ENCODE results near the gene RHOT1.
A peak's percentile ranks its signal among the peaks of the same experiment; 100 is the strongest.
"Not testable (repeated sequence)": the region's sequence is repeated elsewhere in the genome, so short reads cannot be mapped to it uniquely, and the experiment has no call there.

Gene RHOT1

DNA sequence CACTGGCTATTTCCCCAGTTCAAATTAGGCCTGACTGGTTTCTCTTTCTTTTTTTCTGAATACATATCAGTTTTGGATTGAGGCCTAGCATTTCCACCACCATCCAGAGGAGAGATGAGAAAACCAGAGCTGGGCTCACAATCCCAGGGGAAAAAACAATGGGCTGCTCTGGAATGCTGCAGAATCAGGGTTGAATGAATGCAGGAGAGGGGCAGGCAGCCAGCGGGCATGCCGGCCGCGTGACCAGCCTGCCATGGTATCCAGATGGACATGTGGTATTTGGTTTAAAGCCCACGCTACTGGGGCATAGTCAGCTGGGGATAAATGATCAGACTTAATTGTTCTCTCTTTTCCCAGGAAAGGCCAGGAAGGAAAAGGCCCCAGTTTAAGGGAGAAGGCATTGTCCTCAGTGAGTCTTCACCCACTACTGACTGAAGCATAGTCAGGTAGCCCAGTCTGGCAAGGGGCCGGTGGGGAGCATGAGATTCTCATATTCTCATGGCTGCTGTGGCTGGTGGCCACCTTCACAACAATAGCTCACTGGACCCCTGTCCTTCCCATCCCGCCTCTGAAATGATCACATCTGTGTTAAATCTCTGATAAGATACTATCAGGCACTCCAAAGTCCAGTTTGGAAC, 38.7 kb upstream of the RHOT1 start:
- DNase-seq (ENCODE audit: low spot score) = no peak
- in situ Hi-C loops (cut with MboI; ENCODE audit: low sequenced_read_pairs, unreplicated experiment) = no loop called here
- TF ChIP-seq, protein P1, sequence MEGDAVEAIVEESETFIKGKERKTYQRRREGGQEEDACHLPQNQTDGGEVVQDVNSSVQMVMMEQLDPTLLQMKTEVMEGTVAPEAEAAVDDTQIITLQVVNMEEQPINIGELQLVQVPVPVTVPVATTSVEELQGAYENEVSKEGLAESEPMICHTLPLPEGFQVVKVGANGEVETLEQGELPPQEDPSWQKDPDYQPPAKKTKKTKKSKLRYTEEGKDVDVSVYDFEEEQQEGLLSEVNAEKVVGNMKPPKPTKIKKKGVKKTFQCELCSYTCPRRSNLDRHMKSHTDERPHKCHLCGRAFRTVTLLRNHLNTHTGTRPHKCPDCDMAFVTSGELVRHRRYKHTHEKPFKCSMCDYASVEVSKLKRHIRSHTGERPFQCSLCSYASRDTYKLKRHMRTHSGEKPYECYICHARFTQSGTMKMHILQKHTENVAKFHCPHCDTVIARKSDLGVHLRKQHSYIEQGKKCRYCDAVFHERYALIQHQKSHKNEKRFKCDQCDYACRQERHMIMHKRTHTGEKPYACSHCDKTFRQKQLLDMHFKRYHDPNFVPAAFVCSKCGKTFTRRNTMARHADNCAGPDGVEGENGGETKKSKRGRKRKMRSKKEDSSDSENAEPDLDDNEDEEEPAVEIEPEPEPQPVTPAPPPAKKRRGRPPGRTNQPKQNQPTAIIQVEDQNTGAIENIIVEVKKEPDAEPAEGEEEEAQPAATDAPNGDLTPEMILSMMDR (IDR thresholded peaks at IDR 0.05; ENCODE audit: borderline replicate concordance, control extremely low read depth, extremely low read depth, insufficient read depth, missing control alignments) = no peak

DNA sequence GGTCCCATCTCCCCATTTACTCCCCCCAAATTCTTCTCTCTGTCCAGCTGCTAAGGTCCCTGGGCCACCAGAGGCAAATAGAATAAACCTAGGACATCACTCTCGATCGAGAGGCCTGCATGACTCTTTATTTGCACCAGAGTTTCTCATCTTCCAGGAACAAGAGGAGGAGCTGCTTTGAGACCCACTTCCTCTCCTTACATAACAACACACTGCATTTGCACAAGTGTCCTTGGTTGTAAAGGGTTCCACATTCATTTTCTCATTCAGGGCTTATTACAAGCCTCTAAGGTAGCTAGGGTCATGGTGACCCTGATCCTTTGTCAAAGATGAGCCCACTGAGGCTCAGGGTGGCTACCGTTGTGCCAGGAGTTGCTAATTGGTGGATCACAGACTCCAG, 38.1 kb upstream of the RHOT1 start:
- no peak for DNase-seq (ENCODE audit: low spot score)
- TF ChIP-seq, protein P1 (IDR thresholded peaks at IDR 0.05; ENCODE audit: borderline replicate concordance, control extremely low read depth, extremely low read depth, insufficient read depth, missing control alignments) = no peak
- in situ Hi-C loops (cut with MboI; ENCODE audit: low sequenced_read_pairs, unreplicated experiment) = no loop called here

DNA sequence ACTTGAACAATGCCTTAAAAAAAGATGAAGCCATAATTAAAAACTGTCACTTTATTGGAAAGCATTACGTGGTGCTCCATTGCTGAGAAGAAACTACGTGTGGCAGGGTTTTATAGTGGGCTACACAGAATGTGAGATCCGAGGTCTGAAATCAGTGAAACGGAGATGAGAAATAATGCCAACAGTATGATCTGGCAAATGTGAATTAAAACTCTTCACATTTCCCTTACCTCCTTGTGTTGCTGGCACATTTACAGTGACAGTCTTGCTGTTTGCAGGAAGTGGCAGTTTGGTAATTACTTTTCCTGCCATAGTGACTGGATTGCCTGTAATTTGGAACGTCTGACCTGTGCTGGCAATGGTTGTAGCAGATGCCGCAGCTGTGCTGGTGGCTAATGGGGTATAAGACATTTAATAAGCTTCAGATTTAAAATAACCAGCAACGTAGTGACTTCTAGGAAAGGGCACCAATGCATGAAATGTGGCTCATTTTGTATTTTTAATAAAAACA, 35.8 kb upstream of the RHOT1 start:
- in situ Hi-C loops (cut with MboI; ENCODE audit: low sequenced_read_pairs, unreplicated experiment); DNase-seq (ENCODE audit: low spot score): not testable (repeated sequence)

DNA sequence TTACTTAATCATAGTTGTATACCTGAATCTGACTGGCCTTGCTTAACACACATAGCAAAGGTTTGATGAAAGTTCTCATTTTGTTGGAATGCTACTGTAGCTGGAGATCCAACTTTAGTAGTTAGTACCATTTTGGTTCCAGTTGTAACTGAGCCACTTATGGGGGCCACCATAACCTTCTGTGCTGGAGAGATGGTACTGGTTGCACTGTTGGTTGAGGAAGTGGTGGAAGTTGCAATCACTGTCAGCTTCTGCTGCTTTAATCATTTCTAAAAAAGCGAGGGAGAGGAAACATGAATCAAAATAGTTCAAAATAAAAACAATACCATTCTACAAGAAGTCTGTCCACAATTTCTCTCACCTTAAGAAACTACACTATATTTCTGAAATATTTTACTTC, 35.1 kb upstream of the RHOT1 start:
- DNase-seq (ENCODE audit: low spot score); in situ Hi-C loops (cut with MboI; ENCODE audit: low sequenced_read_pairs, unreplicated experiment): not testable (repeated sequence)

DNA sequence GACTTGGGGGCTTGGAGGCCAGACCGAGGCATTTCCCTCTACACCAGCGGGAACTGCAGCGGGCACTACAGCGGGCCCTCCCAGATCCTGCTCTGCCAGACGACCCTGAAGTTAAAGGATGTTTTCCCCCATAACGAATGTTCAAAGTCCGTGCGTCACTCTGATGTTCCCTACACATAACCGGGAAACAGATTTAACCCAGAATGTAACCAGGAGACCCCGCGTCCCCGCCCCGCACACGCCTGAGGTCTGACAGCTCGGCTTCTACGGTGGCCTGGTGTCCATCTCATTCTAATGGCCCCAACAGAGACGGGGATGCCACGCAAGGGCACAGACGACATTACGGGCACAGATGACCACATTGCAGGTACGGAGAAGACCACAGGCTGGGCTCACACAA, 31.7 kb upstream of the RHOT1 start:
- TF ChIP-seq, protein P1 (IDR thresholded peaks at IDR 0.05; ENCODE audit: borderline replicate concordance, control extremely low read depth, extremely low read depth, insufficient read depth, missing control alignments) = no peak
- no peak for DNase-seq (ENCODE audit: low spot score)
- in situ Hi-C loops (cut with MboI; ENCODE audit: low sequenced_read_pairs, unreplicated experiment) = no loop called here

DNA sequence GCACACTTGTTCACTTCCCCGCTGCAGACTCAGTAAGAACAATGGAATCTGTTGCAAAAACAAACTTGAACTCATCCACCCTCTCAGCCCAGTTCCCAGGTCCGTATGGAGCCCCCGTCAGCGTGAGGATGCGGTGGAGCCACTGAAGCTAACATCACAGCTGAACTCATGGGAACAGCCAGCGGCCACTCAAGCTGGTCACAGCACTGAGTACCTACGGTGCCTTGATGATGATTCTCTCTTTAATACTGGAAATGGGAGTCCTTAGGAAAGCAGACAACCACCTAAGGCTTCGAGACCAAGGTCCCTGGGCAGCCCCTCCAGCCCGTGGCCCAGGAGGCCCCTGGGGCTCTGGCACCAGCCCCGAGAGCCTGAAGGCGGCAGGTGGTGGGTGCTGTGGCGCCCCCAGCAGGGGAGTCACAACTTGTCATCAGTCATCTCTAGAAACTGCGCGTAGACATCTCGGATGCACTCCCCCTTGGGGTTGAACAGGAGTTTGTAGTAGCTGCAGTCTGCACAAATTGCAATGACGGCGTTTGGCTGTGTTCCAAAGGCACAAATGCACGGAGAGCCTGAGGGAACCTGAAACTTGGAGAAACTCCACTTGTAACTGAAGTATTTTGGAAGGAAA, 31.0 kb upstream of the RHOT1 start:
- TF ChIP-seq, protein P1 (IDR thresholded peaks at IDR 0.05; ENCODE audit: borderline replicate concordance, control extremely low read depth, extremely low read depth, insufficient read depth, missing control alignments) = no peak
- in situ Hi-C loops (cut with MboI; ENCODE audit: low sequenced_read_pairs, unreplicated experiment) = no loop called here
- peak; percentile 45 for DNase-seq (ENCODE audit: low spot score)

DNA sequence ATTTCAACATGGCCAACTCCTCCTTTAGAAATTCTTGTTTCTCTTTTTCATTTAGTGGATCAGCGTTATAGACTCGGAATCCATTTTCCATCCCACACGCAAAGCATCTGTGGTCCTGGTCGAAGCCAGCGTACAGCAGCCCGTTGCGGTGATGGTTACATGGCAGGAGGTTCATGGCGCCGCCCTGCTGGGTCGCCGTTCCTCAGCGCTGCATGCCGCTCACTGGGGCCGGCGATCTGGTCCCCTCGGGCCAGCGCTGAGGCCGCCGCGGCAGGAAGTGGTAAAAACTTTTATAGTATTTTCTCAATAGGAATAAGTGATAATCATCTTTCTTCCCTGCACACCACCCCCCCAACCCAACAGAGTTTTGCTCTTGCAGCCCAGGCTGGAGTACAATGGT, 29.9 kb upstream of the RHOT1 start:
- in situ Hi-C loops (cut with MboI; ENCODE audit: low sequenced_read_pairs, unreplicated experiment) = no loop called here
- TF ChIP-seq, protein P1 (IDR thresholded peaks at IDR 0.05; ENCODE audit: borderline replicate concordance, control extremely low read depth, extremely low read depth, insufficient read depth, missing control alignments) = no peak
- DNase-seq (ENCODE audit: low spot score) = no peak

Data from GM13976 (cell line).